ENCODE results near the gene GGNBP2.
A peak's percentile ranks its signal among the peaks of the same experiment; 100 is the strongest.
"Not testable (repeated sequence)": the region's sequence is repeated elsewhere in the genome, so short reads cannot be mapped to it uniquely, and the experiment has no call there.

GGNBP2 gene, protein sequence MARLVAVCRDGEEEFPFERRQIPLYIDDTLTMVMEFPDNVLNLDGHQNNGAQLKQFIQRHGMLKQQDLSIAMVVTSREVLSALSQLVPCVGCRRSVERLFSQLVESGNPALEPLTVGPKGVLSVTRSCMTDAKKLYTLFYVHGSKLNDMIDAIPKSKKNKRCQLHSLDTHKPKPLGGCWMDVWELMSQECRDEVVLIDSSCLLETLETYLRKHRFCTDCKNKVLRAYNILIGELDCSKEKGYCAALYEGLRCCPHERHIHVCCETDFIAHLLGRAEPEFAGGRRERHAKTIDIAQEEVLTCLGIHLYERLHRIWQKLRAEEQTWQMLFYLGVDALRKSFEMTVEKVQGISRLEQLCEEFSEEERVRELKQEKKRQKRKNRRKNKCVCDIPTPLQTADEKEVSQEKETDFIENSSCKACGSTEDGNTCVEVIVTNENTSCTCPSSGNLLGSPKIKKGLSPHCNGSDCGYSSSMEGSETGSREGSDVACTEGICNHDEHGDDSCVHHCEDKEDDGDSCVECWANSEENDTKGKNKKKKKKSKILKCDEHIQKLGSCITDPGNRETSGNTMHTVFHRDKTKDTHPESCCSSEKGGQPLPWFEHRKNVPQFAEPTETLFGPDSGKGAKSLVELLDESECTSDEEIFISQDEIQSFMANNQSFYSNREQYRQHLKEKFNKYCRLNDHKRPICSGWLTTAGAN

DNA sequence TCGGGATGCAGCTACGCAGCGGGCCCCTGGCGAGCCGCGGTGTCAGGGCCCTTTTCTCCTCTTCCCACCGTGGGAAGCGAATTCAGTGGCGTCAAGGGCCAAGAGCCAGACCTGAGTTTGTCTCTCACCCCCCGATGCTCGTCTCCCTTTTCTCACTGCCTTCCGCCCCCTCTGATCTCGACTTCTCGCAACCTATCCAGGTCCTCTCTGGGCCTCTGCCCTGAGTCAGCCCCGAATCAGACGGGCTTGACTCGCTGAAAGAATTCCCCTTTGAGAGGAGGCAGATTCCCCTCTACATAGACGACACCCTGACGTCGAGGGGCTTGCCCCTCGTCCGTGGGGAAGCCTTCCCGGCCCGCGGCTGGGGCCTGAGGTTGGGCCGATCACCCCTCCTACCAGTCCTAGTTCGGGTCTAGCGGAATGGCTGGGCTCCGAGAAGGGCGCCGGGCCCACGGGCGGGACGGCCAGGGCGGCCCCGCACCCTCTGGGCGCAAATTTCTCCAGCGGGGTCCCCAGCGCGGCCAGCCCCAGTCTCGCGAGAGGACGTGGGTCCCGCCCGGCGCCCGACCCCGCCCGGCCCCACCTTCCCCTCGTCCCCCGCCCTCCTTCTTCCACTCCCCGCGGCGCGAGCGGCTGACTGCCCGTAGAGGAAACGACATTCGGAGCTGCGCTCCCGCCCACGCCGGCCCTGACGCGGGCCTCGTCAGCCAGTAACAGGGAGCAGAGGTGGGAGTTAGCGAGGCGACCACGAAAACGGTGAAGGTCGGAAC, at the start of gene GGNBP2:
Gene GGNBP2, plus strand, starts transcription at position 613 of the 770 bp plus-strand sequence. CDS start 806 bp downstream, outside the sequence.
- DNase-seq (ENCODE audit: low read depth in 2 of 2), result peak; percentile 78 to 87

DNA sequence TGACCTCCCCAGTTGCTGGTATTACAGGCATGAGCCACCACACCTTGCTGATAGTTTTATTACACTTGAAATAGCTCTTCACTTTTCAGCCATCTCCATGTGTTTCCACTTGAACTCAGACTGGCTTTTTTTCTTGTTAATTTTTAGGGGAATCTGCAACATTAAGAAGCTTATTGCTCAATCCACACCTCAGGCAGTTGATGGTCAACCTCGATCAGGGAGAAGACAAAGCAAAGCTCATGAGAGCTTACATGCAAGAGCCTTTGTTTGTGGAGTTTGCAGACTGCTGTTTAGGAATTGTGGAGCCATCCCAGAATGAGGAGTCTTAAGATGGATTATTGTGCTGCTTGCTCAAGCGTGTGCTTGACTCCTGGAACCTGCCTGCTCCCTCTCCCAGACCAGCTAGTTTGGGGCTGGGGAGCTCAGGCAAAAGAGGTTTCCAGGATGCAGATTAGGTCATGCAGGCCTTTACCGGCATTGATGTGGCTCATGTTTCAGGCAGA, 49.6 kb upstream of the GGNBP2 start:
- DNase-seq (ENCODE audit: low read depth in 2 of 2), result no peak

DNA sequence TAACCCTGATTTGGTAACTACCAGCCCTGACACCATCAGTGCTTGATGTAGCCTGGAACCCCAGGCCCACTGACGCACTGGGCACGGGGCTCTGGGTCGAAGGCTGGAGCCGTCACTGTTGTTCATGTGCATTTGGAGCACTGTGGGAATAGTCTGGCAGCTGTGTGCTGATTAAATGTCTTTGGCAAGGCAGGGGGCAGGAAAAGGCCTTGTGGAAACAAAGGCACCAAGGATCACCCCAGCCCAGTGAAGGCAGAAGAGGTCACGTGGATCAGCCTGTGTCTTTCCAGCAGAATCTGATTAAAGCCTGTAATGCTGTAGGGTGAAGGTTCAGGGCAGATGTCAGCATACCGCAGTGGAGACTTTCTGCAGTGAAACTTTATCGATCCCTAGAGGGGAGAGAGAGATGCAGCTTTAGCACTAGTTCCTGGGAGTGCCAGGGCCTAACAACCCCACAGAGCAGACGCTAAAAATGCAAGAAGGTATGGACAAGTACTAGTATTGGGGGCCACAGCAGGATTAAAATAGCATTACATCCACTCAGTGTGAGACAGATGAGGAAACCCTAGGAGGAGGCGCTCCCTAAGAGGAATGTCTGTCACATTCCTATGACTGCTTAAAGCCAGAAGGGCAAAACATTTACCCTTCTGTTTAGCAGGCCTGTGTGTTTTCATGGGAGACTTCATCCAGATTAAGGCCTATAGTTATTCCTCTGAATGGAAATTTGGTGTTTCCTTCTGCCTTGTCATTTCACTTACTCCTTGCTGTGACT, 48.5 kb upstream of the GGNBP2 start:
- DNase-seq (ENCODE audit: low read depth in 2 of 2), result no peak

DNA sequence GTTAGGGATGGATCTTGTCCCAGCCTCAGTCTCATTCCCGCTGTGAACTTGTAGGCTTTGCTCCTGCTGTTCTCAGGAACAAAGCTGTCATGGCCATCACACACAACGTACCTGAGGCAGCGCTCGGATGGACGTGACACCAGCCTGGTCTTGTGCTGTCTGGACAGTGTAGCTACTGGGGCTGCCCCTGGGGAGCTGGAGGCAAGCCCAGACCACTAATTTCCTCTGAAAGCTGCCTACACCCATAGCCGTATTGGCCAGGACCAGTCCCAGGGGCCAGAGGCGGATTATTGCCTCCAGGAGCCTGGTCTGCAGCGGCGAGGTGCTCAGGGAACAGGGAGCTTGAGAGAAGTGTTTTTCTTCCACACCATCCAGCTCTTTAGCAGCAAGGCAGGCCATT, 46.6 kb upstream of the GGNBP2 start:
- no peak for DNase-seq (ENCODE audit: low read depth in 2 of 2)

DNA sequence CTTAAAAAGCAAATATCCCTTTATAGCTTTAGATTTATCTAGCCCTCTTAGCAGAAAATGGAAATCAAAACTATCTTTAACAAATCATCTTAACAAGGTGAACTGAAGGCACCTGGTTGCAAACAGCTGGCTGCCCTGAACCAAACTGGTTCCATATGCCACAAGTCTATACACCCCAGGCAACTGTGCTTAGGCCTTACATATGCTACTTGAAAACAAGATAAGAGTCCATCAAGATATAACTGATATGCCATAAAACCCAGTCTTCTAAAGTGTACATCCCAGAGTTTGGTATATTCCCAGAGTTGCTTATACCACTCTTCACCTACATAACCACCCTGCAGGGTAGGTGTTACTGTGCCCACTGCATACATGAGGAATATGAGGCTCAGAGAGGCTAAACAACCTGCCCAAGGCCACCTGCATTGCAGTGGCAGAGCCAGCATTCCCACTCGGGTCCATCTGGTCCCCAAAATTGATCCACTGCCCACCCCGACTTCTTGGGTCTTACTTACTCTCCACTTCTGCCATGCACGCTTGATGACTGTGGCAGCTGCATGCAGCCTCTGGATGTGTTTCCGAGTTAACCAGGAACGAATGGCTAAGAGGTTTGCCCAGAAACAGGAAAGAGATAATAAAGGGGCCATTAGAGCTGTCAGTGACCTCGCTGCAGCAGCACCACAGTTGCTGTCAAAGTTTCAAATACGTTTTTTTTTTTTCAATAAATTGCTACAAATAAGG, 46.0 kb upstream of the GGNBP2 start:
- DNase-seq (ENCODE audit: low read depth in 2 of 2), result no peak

DNA sequence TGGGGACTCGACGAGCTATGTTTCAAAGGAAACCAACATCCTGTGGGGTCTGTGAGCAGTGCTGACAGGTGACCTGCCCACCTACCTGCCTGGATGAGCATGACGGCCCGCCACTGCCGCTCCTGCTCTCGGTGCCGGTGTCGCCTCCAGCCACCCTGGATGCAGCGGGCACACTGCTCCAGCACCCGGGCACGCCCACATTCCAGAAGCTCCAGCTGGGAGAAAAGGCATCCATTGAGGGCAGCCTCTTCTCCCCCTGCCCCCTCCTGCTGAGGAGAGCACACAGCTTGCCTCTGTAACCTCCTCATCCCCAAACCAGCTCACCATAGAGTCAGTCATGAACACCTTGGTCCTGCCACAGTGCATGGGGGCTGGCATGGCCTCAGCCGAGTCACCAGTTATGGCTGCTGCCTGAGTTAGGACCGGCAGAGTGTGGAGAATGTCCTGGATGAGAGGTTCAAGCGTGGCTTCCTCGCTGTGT, 43.9 kb upstream of the GGNBP2 start:
- DNase-seq (ENCODE audit: low read depth in 2 of 2), result no peak

DNA sequence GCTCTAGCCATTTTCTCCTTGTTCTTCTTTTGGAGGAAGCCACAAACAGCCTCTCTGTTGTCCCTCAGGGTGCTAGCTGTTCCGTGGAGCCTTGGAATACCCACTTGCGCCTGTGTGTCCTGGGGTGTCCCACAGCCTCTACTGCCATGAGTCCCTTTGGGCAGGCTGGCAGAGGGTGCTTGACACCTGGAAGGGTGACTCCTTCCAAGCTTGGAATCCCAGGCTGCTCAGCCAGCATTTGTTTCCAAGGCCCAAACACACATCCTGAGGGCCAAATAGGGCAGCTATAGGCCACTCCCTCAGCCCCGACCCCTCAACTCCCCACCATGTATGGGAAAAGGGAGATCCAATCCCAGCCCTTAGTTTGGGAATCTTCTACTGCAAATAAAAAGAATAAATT, 43.4 kb upstream of the GGNBP2 start:
- DNase-seq (ENCODE audit: low read depth in 2 of 2), result no peak

DNA sequence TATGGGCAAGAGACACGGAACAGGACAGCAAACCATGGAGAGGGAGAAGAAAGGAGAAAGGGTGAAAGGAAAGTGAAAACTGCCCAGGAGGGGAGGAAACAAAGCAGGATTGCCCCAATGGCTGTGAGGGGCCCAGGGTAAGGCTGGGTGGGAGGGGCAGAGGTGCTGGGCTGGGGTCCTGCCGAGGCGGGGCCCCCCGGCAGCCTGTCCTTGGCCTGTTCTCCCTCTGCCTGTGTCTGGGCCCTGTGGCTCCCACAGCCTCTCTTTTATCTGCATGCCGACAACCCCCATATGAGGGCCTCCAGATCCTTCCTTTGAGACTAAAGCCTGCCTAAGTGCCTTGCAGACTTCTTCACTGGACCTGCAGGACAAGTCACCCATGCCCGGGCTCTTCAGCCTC, 42.8 kb upstream of the GGNBP2 start:
- DNase-seq (ENCODE audit: low read depth in 2 of 2), result no peak

DNA sequence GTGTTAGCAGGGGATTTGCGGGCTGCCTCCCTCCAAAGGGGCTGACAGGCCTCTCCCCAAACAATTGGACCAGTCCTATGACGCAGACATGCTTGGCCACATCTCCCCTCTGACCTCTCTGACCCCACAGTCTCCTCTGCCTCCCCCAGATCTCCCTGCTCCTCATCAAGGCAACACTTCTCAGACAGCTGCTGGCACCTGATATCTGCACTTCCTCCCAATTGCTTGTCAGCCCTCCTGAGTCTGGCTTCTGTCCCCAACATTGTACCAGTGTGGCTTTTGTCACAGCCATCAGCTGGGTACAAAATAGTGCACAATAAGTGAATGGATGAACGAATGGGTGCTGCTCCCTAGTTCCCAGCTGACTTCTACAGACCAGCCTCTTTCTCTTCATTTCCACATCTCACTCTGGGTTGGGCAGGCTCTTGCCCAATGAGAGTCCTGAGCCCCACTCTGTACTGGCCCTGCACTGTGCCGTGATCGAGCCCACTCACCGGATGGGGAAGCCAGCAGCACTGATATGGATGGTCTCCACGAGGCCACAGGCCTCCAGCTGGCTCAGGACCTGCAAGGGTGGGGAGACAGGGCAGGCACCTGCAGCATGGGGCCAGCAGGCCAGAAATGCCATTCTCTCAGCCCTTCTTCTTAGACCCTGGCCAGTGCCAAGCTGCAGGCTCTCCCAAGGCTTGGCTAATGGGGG, 41.1 kb upstream of the GGNBP2 start:
- DNase-seq (ENCODE audit: low read depth in 2 of 2), result no peak

DNA sequence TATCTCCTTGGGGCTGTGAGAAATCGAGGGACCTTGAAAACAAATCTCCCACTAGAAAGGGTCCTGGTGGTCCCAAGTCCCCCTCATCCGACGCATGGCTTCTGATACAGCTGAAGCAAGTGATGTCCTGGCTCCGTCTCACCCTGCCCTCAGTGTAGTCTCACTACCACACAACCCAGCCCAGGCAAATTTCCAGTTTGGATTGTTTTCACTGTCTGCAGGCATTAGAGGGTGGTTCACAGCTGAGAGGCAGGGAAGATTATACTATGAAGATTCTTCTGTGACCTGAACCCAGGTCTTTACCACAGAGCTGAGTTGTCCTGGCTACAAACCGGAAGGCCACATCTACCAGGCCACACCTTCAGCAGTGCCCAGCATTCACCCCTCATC, 40.6 kb upstream of the GGNBP2 start:
- no peak for DNase-seq (ENCODE audit: low read depth in 2 of 2)

DNA sequence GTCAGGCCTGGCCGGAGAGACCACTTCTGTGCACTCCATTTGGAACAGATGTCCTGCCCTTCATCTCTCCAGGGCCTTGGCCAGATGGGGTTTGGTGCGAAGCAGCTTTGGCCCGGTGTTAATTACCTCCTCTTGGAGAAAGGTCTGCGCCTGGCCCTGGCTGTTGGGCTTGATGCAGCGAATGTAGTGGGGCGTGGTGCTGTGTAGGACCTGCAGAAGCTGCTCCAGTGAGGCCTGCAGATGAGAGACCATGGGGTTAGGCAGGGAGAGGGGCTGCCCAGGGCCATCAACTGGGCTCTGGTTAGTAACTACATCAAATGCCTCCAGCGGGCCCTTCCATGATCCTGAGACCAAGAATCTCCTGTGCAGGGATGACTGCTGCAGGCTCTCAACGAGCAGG, 39.5 kb upstream of the GGNBP2 start:
- no peak for DNase-seq (ENCODE audit: low read depth in 2 of 2)

DNA sequence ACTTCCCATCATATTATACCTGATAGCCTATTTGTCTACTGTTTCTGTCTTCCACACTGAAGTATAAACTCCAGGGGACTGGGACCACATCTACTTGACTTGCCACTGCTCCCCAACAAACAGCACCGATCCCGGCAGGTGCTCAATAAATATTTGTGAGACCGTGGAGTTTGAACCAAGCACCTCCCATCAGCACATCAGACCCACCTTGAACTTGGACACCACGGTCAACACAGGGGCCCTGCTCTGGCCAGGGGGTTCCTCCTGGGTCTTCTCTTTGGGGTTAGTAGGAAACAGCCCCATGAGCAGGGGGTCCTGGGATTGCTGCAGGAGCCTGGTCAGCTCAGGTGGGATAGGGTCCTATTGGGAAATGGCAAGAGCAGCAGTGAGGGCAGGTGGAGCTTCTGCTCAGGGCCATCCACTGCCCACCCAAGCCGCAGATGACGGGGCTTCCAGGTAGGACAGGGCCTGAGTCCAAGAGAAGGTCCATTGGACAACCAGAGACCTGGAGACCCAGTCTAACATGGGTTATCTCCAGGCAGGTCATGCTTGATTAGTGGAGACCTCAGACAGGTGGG, 38.4 kb upstream of the GGNBP2 start:
- DNase-seq (ENCODE audit: low read depth in 2 of 2), result no peak

DNA sequence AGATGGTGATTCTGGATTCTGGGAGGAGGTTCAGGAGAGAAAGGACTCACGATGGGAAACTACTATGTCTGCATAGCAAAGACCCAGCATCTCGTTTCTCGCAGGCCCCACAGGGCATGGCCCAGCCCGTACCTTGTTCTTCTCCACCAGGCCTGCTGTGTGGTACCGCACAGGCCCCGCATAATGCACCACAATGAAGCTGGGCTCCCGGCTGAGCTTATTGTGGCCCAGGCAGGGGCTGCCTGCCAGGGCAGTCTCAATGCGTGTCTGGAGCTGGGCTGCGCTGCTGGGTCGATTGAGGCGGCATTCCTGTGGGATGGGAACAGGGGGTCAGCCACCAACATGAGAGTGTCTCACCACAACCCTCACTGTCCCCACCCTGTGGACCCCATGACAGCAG, 37.9 kb upstream of the GGNBP2 start:
- DNase-seq (ENCODE audit: low read depth in 2 of 2), result no peak

DNA sequence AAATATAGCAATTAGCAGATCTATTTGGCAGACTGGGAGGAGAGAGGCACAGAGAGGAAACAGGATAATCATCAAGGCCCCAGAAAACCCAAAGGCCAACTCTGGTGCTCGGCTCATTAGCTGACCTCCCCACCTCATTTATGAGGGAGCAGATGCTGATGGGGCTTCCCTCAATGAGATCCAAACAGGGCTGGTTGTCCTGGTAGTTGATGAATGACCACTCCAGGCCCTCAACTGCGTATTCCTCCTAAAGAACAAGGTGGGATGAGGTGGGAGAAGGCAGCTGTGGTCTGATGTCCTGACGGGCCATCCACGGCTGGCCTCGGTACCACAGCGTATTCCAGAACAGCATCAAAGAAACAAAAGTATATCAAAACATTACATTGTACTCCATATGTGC, 37.5 kb upstream of the GGNBP2 start:
- no peak for DNase-seq (ENCODE audit: low read depth in 2 of 2)

DNA sequence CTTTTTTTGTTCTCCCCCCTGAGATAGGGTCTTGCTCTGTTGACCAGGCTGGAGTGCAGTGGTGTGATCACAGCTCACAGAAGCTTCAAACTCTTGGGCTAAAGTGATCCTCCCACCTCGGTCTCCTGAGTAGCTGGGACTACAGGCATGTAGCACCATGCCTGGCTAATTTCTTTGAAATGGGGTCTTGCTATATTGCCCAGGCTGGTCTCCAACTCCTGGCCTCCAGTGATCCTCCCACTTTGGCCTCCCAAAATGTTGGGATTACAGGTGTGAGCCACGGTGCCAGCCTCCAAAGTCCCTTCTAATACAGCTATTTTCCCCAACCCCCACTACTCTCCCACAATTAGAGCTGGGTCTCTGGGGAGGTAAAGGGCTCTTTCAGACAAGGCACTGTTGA, 36.3 kb upstream of the GGNBP2 start:
- not testable (repeated sequence) for DNase-seq (ENCODE audit: low read depth in 2 of 2)

DNA sequence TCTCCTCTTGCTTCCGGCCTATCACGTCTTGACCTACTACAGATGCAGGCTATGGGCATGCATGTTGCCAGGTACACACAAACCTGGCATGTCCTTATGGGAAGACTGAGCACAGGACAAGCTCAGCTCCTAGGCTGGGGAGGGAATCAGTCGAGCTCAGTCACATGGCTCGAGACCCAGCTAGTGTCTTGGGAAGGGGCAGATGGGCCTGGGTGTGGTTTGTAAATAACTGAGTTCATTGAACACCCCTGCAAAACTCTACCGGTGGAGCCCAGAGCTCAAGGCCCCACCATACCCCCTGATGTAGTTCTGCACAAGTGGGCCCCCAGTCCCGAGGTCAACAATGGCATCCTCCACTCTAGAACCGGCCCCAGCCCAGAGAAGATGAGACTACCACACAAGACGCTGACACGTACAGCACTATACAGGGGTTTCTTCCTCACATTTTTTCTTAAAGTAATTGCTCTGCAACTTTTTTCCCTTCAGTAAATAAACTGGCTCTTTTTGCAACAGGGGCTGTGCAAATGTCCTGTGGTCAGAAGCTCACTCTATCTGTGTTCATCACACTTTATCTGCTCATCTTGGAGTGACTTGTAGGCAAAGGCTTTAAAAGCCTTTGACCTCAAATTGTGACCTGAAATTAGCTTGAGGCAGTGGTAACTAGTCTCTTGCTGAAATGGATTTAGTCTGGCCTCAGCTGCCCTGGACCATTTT, 35.3 kb upstream of the GGNBP2 start:
- no peak for DNase-seq (ENCODE audit: low read depth in 2 of 2)

DNA sequence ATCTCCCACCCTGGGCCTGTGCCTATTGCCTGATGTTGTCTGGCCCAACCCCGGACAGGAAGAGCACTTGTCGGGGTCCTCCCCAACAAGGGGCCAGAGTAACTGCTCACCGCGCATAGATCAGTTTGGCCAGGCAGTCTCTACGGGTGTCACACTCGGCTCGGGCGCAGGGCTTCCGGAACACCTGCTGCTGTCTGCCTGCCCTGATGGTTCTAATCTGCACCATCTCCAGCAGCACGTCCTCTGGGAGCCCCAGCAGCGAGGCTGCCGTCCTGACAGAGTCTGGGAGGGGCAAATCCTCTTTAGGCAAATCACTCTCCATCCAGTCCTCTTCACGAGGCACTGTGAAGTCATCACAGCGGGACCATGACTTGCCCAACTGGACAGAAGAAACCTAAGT, 34.1 kb upstream of the GGNBP2 start:
- no peak for DNase-seq (ENCODE audit: low read depth in 2 of 2)

DNA sequence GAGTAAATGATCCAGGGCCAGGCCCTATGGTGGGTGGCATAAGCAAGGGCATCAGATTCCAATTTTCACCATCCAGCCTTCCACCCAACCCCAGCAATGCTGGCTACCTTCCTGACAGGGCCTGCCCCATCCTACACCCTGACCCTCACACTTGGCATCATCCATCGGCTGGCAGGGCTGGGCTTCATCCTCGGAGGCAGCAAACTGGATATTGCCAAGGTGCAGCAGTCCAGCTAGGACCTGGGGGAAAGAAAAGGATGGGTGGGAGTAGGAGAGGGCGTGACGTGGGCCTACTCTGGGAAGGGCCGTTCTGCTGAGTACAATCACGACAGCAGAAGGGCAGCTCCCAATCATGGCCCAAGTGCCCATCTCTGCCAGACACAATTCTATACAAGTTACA, 33.5 kb upstream of the GGNBP2 start:
- no peak for DNase-seq (ENCODE audit: low read depth in 2 of 2)

DNA sequence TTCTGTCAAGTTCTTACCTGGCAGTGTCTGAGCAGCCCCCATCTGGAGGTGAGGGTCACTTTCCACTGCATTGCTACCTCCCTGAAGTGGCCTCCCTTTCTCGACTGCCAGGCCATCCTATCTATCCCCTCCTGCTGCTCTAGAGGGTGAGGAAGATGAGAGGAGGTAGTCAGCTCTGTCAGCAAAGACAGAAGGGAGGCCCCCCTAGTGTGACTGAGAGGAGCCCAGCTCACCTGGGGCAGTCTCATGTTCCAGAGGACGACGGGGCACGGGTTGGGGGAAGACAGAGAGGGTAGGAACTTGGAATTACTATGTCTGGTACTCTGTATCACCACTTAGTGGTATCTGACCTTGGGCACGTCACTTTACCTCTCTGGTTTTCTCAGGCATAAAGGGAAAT, 32.1 kb upstream of the GGNBP2 start:
- DNase-seq (ENCODE audit: low read depth in 2 of 2), result no peak

All from stimulated activated CD4-positive, alpha-beta T cell treated with anti-CD3 and anti-CD28 coated beads, Interleukin-1b, Interleukin-23, amount 100 ng/mL, for 1 hour (primary cell).